Activated CD8-positive, alpha-beta T cell treated with anti-CD3 and anti-CD28 coated beads for 36 hours (primary cell): Measurements from ENCODE around the gene SFTA2. TPM values are rescaled to one million over a fixed set of nuclear protein-coding genes. Genes with fewer than 3 reads are reported as not detected.
"Not testable (repeated sequence)": the region's sequence is repeated elsewhere in the genome, so short reads cannot be mapped to it uniquely, and the experiment has no call there.

ENCODE experiments used
- ATAC-seq: fragments of 200-7000 bp; cut with Tn5 transposase; one replicate; pipeline ENCODE4 v1.10.0; 2021; ENCODE audit warnings: mild to moderate bottlenecking, moderate library complexity
- CTCF ChIA-PET: fragments of 350-600 bp; sonication (Branson Sonifier 250); formaldehyde crosslinking; loops from one replicate; lab custom pipeline; 2021; ENCODE audit warnings: antibody characterized with exemption; lab: Charles Lee
- POLR2A ChIA-PET: fragments of 350-600 bp; sonication (Branson Sonifier 250); formaldehyde crosslinking; loops from one replicate; lab custom pipeline; 2021; ENCODE audit warnings: antibody characterized with exemption; lab: Charles Lee
- DNase-seq: peaks from one replicate; pipeline ENCODE4 v3.0.0-alpha.2; 2020
- H3K27ac Mint-ChIP-seq: one replicate; pipeline ENCODE4 v1.8.0; 2021; ENCODE audit warnings: mild to moderate bottlenecking, mixed read lengths
- H3K27me3 Mint-ChIP-seq: one replicate; pipeline ENCODE4 v1.8.0; 2021; ENCODE audit warnings: mixed read lengths
- H3K36me3 Mint-ChIP-seq: one replicate; pipeline ENCODE4 v1.8.0; 2021; ENCODE audit warnings: low read depth, mixed read lengths
- H3K4me1 Mint-ChIP-seq: one replicate; pipeline ENCODE4 v1.8.0; 2021; ENCODE audit warnings: low read depth, mixed read lengths
- H3K4me3 Mint-ChIP-seq: one replicate; pipeline ENCODE4 v1.8.0; 2021; ENCODE audit warnings: mild to moderate bottlenecking, moderate library complexity, mixed read lengths
- H3K9me3 Mint-ChIP-seq: one replicate; pipeline ENCODE4 v1.8.0; 2021; ENCODE audit warnings: mixed read lengths
- CTCF ChIP-seq: fragments of 200-600 bp; IDR thresholded peaks from one replicate; pipeline ENCODE4 v1.8.0; 2022; ENCODE audit warnings: antibody characterized with exemption, mild to moderate bottlenecking
- intact Hi-C: fragments of 100-400 bp; cut with micrococcal nuclease; formaldehyde crosslinking; loops from one replicate; pipeline ENCODE4 v1.10.0; 2022
- total RNA-seq, 2 experiments: library from RNA; stranded (reverse); gene quantifications; one replicate each; pipeline ENCODE4 v1.2.3, GENCODE V29; 2021

SFTA2 gene
- total RNA-seq, 2 experiments from 2014 or later, result not detected

- Mint-ChIP-seq H3K36me3 (peaks cover 43% of the 10 kb centered on the region), H3K27me3 (no peaks in the 10 kb centered on the region), H3K9me3 (peaks cover 8% of the 10 kb centered on the region), H3K4me3 (no peak overlapping the region), H3K27ac (no peak overlapping the region), H3K4me1 (no peaks in the 10 kb centered on the region)
- intact Hi-C loops, result no loop called here
- ChIA-PET POLR2A (interaction anchor here (1.0 to 2.3 kb wide), 3 partner anchors 9 to 13 kb away, joined by 4 to 8 read pairs (median 6); partner anchors contain the start of gene VARS2), CTCF (interaction anchor here (0.9 to 1.6 kb wide), 2 partner anchors 11 to 55 kb away, joined by 3 to 4 read pairs; no protein-coding TSS in a partner anchor)
- DNase-seq (no peak), ATAC-seq (no peak)
- TF ChIP-seq CTCF, result no peak
Measured at GRCh38 chr6:30926644-30927043, 5.3 kb downstream of the SFTA2 start.

GRCh38 chr6:30924040-30924627 lies 7.8 kb downstream of the SFTA2 start:
- H3K27ac Mint-ChIP-seq, H3K4me3 Mint-ChIP-seq, H3K27me3 Mint-ChIP-seq, H3K9me3 Mint-ChIP-seq, H3K4me1 Mint-ChIP-seq, DNase-seq, ATAC-seq, intact Hi-C loops: not testable (repeated sequence)
- peaks cover 50% of the 10 kb centered on the region for H3K36me3 Mint-ChIP-seq
- CTCF ChIA-PET, result interaction anchor here (1.1 to 1.5 kb wide), 2 partner anchors 8 to 145 kb away, joined by 3 read pairs; no protein-coding TSS in a partner anchor
- POLR2A ChIA-PET, result interaction anchor here (0.6 kb wide), 1 partner anchor 31 kb away, joined by 3 read pairs; no protein-coding TSS in a partner anchor

- no peak overlapping the region for H3K4me3 Mint-ChIP-seq
Measured at GRCh38 chr6:30922447-30922852, 9.5 kb downstream of the SFTA2 start.

GRCh38 chr6:30918670-30919069 lies 13.3 kb downstream of the SFTA2 start:
- Mint-ChIP-seq H3K27me3 (no peaks in the 10 kb centered on the region), H3K4me1 (peaks cover 18% of the 10 kb centered on the region), H3K9me3 (no peaks in the 10 kb centered on the region), H3K4me3 (no peak overlapping the region), H3K27ac (no peak overlapping the region), H3K36me3 (peaks cover 45% of the 10 kb centered on the region)
- ChIA-PET POLR2A (interaction anchor here (0.6 to 0.8 kb wide), 3 partner anchors 87 to 440 kb away, joined by 3 to 4 read pairs (median 3); no protein-coding TSS in a partner anchor), CTCF (interaction anchor here (0.7 to 9.2 kb wide), 7 partner anchors 11 to 169 kb away, joined by 3 to 116 read pairs (median 3); partner anchors contain the start of gene GTF2H4)
- DNase-seq (no peak), ATAC-seq (no peak)
- no peak for TF ChIP-seq CTCF
- intact Hi-C loops, result loop anchor here (5.0 kb wide), 1 partner anchor 169 kb away; no protein-coding TSS in a partner anchor

More at GRCh38 chr6:30922447-30922852, 9.5 kb downstream of the SFTA2 start:
- Mint-ChIP-seq H3K9me3 (no peaks in the 10 kb centered on the region), H3K36me3 (peaks cover 40% of the 10 kb centered on the region), H3K27me3 (no peaks in the 10 kb centered on the region), H3K4me1 (no peaks in the 10 kb centered on the region), H3K27ac (no peak overlapping the region)
- DNase-seq (no peak), ATAC-seq (no peak)
- ChIA-PET POLR2A (interaction anchor here (0.9 kb wide), 1 partner anchor 179 kb away, joined by 3 read pairs; no protein-coding TSS in a partner anchor), CTCF (interaction anchor here (0.9 kb wide), 1 partner anchor 158 kb away, joined by 3 read pairs; no protein-coding TSS in a partner anchor)
- TF ChIP-seq CTCF, result no peak
- intact Hi-C loops, result no loop called here

- intact Hi-C loops, result loop anchor here (5.0 kb wide), 1 partner anchor 170 kb away; no protein-coding TSS in a partner anchor
- no peaks in the 10 kb centered on the region for H3K9me3 Mint-ChIP-seq
- no peaks in the 10 kb centered on the region for H3K27me3 Mint-ChIP-seq
- no peak overlapping the region for H3K27ac Mint-ChIP-seq
- CTCF ChIA-PET, result interaction anchor here (2.7 to 9.2 kb wide), 5 partner anchors 12 to 169 kb away, joined by 13 to 116 read pairs (median 45); no protein-coding TSS in a partner anchor
- H3K4me1 Mint-ChIP-seq, result peaks cover 26% of the 10 kb centered on the region
- POLR2A ChIA-PET, result interaction anchor here (1.3 kb wide), 1 partner anchor 9 kb away, joined by 6 read pairs; no protein-coding TSS in a partner anchor
- no peak for TF ChIP-seq CTCF
- H3K4me3 Mint-ChIP-seq, result no peak overlapping the region
- H3K36me3 Mint-ChIP-seq, result peaks cover 47% of the 10 kb centered on the region
- ATAC-seq, result no peak
- no peak for DNase-seq
Measured at GRCh38 chr6:30917487-30917886, 14.5 kb downstream of the SFTA2 start.
